Measurements from ENCODE around the gene COBL.
A peak's percentile ranks its signal among the peaks of the same experiment; 100 is the strongest.

Gene COBL

DNA sequence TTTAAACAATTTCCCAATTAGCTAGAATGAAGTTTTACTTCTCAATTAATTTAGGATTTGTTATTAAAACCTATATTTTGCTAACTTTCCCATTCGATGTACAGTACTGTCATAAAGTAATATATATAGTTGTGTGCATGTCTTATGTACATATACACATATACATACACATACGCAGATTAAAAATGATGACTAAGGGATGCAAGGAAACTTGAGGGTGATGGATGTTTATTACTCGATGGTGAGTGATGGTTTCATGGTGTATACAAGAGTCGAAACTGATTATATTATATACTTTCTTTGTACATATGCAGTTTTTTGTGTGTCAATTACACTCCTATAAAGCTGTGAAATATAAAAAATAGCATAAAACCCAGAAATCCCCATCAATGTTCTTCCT, 248.2 kb downstream of the COBL start:
- DNase-seq: no peak

DNA sequence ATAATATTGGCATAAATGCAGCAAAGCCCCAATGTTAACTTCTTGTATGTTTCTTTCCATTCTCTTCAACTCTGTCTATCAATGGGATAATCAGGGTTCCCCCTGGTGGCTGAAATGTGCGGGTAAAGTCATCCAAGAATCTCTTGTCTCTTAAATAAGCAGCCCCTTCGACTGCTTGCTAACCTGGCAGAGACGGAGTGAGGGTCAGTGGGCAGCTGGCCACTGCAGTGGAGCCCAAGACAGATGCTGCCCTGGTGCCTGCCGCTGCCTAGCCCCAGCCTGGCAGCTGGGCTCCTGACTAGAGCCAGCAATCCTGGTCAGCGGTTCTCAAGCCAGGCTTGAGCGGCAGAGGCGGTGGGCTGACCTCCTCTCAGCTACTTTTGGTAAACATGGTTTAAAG, 248.9 kb downstream of the COBL start:
- peak; percentile 51 for DNase-seq

DNA sequence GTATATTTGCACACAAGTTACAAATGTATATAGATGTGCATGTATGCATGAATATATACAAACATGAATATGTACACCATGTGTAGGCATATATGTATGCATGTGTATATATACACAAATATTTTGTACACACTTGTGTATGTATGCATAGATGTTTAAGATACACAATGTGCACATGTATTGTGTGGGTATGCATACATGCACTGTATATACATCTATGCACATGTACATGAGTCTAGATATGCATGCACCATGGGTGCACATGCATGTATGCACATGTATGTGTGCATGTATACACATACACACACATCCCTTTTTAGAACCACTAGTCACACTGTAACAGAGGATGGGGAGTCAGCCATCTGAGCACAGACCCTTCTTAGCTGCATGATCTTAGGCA, 249.4 kb downstream of the COBL start:
- DNase-seq: no peak

DNA sequence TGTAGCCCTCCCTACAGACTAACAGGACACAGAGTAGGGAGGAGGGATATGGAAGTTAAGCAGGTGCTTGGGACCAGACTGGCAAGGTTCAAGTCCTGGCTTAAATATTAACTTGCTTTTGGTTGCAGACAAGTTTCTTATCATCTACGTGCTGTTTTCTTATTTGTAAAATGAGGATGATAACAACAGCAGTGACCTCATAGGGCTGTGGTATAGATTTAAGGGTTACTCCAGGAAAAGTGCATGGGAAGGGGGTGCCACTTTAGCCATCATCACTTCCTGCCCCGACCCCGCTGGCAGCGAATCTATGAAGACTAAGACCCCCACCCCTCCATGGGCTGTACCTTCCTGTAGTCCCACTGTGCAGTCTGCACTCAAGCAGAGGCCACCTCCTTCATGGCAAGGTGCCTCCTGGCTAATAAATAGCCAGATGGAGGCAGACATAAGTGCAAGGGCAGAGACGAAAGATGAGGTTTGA, 250.2 kb downstream of the COBL start:
- DNase-seq: no peak

DNA sequence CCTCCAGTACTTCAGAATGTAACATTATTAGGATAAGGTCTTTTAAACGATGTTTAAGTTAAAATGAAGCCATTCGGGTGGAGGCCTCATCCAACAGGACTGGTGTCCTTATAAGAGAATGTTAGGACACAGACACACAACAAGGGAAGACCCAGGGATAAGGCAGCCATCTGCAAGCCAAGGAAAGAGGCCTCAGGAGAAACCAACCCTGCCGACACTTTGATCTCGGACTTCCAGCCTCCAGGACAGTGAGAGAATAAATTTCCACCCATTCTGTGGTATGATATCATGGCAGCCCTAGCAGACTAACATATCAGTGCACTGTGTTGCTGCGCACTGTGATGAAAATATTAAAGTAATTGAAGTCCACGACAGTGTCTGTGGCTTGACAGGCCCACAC, 250.8 kb downstream of the COBL start:
- DNase-seq: no peak

DNA sequence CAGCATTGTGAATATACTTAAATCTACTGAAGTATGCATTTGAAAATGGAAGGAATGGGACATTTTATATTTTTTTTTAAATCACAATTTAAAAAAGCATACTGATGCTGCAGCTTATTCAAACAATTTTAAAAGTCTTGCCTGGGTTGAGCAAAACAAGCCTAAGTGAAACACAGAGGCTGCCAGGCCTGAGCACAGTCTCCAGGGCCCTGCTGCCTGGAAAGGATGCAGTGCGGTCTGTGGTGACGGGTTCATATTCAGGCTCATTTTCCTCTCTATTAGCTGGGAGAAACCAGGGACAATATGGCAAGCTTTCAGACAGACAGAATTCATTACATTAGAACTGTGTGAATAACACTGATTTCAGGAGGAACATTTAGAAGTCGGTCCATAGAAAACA, 251.9 kb downstream of the COBL start:
- no peak for DNase-seq

DNA sequence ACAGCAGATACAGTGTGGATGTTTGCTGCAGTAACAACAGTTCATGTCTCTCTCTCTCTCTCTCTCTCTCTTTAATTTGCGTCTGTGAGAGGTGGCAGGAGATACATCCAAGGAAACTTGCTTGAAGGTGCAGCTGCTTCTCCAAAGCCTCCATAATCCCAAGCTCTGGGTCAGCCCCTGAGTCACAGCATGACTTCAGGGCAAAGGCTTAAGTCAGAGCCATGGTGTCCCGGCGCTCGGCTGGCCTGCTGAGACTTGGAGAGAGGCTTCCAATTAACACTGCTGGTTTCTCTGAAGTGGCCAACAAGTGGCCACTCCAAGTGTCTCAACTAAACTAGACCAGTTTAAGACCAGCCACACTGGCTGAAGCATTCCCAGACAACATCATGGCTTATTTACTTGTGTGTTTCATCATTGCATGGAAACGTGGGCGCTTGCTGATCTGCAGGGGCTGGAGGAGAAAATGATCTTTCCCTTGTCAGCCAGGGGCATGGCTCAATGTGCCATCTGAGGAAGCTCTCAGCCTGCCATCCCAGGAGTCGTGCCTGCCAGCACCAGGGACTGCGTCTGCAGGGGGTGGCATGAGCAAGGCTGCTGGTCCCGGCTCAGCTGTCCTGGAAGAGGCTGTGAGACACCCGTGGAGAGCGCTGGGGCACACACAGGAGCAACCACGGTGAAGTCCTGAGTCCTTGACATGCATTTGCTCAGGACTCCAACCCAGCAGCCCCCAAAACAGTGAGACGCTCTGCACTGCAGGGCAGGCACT, 254.2 kb downstream of the COBL start:
- DNase-seq: no peak

DNA sequence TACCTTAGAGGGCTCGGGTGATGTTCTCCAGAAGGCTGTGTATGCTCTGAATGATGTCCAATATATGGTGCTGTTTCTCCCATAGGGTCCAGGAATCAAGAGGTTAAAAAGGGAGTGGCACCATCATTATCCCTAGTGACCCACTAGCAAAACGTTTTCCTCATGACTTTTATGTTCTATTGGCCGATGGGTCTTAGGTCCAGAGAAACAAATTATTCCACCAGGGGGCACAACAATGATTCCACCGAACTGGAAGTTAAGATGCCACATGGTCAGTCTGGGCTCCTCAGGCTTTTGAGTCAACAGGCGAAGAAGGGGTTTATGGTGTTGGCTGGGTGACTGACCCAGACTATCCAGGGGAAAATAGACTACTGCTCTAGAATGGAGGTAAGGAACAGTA, 256.1 kb downstream of the COBL start:
- DNase-seq: peak; percentile 0

DNA sequence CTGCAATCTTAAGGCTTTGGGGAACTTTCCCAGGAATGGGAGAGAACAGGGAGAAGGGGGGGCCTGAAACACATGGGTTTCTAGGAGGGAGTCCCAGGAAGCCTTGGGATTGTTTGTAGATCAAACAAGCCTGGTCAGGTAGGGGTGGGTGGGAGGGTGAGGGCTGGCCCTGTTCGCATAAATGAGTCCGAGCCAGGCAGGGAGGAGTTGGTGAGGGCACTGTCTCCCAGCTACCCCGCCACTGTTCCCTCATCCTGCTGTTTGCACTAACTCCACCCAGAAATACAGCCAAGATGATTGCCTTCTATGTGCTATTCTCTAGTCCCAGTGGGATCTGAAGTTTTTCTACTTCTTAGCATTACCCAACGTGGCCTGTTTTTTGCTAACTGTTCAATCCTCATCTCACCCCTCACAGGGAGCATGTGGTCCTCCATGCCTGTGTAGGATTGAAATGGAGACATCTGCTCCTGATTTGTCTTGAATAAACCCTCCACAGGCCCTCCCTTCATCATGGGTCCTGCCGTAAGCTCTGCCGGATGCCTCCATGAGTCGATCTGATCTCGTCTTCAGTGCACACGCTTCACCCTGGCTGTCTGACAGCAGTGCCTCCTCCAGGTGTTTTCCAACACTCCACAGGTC, 257.0 kb downstream of the COBL start:
- no peak for DNase-seq

DNA sequence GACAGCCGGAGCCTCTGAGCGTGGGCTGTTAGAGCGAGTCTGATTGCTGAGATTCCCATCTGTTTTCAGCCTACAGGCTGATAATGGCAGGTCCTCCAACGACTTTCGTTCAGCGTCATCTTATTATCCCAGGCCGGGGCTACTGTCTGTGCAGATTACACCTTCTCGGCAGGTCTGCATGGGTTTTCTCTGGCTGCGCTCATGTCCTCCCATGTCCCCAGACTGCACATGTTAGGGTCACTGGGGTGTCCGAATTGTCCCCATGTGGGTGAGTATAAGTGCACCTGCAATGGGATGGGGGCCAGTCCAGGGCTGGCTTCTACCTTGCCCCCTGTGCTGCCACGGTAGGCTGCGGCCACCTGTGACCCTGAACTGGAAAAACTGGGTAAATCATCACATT, 257.8 kb downstream of the COBL start:
- DNase-seq: no peak

DNA sequence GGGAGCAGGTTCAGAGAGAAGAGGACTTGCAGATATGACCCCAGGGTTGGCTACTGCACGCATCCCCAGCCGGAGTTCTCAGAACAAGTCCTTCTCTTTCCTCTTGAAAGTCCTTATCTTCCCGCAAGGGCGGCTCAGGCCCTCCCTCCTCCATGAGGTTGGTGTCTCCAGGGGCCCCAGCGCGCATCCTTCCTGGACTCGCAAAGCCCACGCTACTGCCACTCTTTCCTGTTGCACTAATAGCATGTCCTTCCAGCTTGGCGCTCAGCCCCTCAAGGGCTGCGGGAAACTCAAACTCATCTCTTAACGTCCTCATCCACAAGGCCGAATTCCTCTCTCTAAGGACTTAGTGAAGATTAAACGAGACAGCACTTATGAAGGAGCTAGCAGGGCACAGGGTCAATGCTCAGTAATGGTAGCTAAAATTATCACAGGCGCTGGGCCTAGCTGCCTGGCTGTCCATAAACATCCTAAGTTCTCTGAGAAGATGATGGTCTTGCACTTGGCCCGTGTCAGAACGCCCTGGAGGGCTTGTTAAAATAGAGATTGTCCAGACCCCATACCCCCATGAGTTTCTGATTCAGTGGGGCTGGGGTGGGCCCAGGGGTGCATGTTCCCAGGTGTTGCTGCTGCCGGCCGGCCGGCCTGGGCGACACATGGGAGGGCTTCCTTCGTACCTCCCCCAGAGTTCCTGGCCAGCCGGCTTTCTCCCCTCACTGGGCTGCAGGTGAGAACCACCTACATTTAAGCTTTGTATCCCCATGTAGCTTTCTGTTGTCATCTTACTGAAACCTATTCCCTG, 261.4 kb downstream of the COBL start:
- DNase-seq: peak; percentile 1

DNA sequence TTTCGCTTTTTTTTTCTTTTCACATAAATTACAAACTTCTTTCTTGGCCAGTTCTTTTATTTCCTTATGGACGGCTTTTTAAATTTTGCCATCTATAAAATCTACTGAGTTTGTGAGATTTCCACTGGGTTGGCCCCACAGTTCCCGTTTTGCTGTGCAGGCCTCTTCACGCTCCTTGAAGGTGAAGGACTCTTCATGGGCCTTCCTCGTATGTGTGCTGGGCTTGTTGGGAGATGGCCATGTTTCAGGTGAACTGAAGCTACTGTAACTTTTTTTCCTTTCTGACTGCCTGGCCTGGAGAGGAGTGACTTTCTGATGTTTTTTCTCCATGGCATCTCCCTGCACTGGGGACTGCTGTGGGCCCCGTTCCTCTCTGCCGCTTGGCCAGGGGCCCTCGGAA, 262.4 kb downstream of the COBL start:
- no peak for DNase-seq

DNA sequence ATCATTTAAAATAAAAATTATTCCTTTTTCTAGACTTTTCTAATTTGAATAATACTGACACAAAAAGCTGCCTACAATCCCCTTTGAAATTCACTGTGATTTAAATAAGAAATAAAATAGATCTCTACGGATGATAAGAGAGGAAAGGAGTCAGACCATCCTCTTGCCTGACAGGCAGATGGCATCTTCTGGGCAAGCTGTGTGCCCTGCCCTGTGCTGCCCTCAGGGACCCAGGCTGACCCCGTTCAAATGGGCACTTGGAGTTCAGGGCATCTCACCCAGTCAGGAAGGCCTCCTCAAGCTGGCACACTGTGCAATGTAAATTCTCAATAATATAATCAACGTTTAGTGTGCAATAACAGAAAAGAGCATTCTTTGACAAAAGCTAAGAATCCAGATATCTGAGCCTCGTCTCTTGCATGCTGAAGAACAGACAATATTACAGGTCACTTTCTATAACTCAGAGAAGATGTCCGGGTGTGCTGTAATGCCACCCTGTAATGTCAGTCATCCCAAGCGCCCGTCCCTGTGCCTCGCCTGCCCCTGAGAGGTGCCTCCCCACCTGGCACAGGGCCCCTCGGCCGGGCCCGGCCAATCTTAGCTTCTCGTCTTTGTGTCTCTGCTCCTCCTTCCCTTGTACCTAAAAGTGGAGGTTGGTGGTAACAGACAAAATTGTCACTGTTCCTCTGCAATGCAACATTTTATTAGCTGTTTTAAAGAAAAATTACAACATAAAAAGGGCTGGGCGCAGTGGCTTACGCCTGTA, 263.3 kb downstream of the COBL start:
- no peak for DNase-seq

DNA sequence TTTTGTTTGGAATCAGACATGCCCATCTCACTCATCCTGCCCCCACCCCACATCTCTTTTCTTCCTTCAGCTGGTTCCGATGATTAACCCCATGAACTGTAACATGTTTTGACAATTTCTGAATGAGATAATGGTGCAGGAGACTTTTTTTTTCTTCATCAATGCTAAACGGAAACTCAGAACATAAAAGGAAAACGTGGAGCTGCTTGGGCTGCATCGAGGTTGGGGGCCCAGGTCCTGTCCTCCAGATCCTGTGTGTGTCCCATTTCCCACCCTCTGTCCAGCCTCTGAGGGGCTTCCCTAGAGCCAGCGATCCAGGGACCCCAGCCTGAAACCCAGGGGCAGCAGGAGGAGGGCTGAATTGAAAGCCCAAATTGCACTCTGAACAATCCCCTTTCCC, 270.1 kb downstream of the COBL start:
- DNase-seq: no peak

DNA sequence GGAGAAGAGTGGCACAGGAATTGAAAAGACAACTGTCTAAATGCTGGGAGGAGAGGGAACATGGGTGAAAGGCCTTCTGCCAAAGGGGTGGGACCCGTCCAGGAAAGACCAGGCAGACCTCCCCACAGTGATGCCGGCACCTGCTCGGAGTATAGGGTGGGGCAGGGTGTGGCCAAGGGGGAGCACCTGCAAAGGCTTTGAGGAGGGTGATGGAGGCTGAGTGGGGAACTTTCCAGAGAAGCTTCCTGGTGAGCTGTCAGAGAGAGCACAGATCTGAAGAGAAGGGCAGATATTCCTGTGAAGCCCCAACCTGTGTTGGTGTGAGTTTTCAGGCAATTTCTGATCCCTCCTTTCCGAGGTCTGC, 270.5 kb downstream of the COBL start:
- DNase-seq: no peak

DNA sequence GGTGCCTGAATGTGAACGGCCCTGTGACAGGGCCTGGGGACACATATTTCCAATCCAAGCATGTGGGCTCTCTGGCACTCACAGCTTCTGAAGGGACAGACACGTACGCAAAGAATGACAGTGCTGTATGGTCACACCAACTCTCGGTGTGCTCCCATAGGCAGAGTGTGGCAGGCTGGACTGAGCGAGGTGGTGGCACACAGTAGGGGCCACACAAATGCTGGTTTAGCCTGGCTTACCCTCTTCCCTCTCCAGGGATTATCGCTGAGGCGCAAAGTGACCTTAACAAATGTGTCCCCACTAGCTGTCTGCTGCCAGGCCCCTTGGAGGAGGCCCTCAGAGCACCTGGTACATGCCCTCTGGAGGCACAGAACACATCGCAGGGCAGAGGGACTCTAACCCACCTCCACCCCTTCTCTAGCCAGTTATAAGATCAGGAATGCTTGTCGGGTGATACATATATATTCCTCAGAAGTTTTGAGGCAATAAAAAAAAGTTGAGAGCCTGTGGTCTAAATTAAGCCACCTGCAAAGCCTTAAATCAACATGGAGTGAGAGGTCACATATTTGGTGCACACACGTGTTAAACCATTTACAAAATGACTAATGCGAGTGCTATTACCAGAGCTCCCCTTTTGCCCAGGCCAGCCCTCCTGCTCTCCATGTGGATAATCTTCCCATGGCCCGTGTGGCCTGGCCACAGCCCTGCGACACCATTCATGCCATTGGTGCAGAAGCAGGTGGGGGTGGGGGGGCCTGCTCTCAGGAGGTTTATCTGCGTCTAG, 271.1 kb downstream of the COBL start:
- no peak for DNase-seq

DNA sequence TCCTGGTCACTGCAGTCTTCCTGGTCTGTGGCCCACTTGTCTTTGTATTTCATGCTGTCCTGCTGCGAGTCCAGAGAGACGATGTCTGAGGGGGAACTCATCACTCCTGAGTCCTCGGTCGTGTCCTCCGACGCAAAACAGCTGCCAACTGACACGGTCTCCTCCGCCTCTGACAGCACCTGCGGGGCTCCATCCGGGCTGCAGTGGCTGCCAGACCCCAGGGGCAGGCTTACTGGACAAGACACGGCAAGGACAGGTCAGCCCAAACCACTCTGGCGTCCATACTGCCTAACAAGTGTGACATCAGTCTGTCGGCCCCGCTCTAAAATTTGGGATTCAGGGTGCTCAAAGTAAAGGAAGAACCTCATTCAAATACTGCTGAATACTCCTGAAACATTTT, 273.1 kb downstream of the COBL start:
- DNase-seq: no peak

DNA sequence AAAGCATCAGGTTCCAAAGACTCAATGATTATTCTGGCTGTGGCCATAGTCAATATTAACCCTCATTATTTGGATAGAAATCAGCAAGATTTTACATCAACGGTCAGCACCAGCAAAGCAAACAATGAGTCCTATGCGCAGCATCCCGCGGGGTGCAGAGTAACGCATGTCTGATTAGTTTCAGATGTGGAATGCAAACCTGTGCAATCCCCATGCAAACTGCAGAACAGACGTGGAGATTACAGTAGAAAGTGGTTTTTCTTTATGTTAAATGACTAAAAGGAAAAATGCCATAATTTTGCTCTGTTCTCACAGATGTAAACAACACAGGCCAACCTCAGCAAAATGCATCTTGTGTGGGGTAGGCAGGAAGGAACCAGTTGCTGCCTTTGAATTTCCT, 275.8 kb downstream of the COBL start:
- DNase-seq: no peak

DNA sequence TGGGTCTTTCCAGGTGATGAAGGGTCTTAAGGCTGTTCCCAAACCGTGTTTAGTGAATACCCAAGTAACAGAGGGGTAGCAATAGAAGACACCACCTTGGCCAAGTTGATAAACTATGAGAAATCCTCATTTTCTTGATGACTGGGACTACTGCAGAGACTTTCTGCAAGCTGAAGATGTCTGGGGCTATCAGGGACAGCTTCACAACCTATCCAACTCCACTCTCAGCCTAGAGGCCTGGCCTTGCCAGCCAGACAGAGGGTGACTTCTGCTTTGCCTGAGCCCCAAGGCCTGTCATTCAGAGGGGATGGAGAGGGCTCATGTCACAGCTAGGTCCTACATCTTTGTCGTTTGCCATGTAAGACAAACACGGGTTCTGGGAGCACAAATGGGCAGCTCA, 278.0 kb downstream of the COBL start:
- DNase-seq: no peak

DNA sequence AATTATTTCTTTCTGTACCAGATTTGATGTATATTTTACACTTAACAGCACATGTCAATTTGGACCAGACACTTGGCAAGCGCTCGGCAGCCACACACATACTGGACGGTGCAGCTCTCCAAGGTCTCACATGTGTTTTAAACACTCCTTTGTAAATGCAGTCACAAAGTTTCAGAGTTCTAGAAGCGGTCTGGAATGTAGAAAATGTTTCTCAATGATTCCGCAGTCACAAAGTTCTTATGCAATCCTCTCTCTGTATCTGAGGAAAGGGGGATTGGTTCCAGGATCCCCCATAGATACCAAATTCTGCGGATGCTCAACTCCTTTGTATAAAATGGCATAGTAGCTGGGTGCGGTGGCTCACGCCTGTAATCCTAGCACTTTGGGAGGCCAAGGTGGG, 280.9 kb downstream of the COBL start:
- DNase-seq: no peak

DNA sequence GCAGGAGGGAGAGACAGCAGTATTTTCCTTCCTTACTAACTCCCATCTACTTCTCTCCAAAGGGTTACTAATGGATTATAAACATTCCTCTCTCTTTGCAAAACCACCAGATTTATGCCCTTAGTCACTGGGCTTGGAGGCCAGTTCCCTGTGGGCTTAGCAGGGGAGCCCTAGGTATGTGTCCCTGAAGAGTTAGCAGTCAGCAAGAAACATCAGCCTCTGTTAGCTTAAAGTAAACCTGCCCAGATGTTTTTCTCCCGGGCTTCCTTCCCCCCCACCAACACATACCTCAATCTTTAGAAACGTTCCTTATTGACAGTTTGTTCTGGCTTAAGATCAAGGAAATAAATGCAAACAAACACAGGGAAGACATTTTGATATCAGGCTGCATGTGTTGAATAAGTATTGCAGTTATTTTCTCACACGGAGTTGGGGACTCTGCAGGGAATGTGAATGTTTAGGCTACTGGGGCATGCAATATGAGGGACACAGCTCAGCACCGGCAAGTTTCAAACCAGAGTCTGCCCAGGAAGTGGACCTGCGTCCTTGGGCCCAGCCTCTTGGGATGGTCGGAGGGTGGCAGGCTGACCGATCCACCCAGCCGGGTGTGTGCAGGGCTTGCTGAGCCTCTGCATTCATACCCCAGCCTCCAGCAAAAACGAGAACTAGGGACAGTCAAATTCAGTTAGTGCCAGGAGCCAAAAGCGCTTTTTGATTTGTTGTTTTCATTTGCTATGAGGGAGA, 281.9 kb downstream of the COBL start:
- DNase-seq: no peak

Measured in OCI-M1 (cell line).